Stimulated activated CD8-positive, alpha-beta memory T cell treated with anti-CD3 and anti-CD28 coated beads, Interleukin-7, amount 100 ng/mL, for 48 hours (primary cell): ENCODE measurements around the gene CDK18.
"Not testable (repeated sequence)": the region's sequence is repeated elsewhere in the genome, so short reads cannot be mapped to it uniquely, and the experiment has no call there.

ENCODE experiments used
- DNase-seq, 2 donors: peaks; one replicate each; pipeline ENCODE4 v3.0.0-alpha.2; 2020; ENCODE audit warnings: low read depth in 1 of 2; ENCODE audit errors: extremely low read depth in 1 of 2

The CDK18 gene

GRCh38 chr1:205504311-205505075, at the start of gene CDK18:
TSS of gene CDK18 (plus strand) at chr1:205504669. CDS start at chr1:205523168, 18,499 bp downstream.
- DNase-seq, result no peak

GRCh38 chr1:205454903-205455335, 49.5 kb upstream of the CDK18 start:
- DNase-seq, result no peak

GRCh38 chr1:205455581-205456382, 48.7 kb upstream of the CDK18 start, which contains the start of gene BLACAT1:
TSS of gene BLACAT1 (minus strand) at chr1:205456045.
- DNase-seq, result no peak

GRCh38 chr1:205456383-205456867, 48.0 kb upstream of the CDK18 start:
- DNase-seq, result no peak

GRCh38 chr1:205456868-205457745, 47.4 kb upstream of the CDK18 start:
- no peak for DNase-seq

GRCh38 chr1:205458777-205459566, 45.5 kb upstream of the CDK18 start:
- DNase-seq, result no peak

GRCh38 chr1:205465392-205465791, 39.1 kb upstream of the CDK18 start:
- no peak for DNase-seq

GRCh38 chr1:205466595-205467220, 37.8 kb upstream of the CDK18 start:
- no peak for DNase-seq

GRCh38 chr1:205470131-205470530, 34.3 kb upstream of the CDK18 start:
- DNase-seq, result no peak

- DNase-seq, result no peak
These were observed 31.6 kb upstream of the CDK18 start for GRCh38 chr1:205472737-205473441.

GRCh38 chr1:205473475-205473874, 31.0 kb upstream of the CDK18 start:
- no peak for DNase-seq

- DNase-seq, result no peak
These were observed 30.5 kb upstream of the CDK18 start for GRCh38 chr1:205473966-205474365.

- no peak for DNase-seq
These were observed 29.9 kb upstream of the CDK18 start for GRCh38 chr1:205474571-205474970.

- no peak for DNase-seq
These were observed 28.6 kb upstream of the CDK18 start for GRCh38 chr1:205475855-205476254.

- DNase-seq, result no peak
These were observed 27.8 kb upstream of the CDK18 start for GRCh38 chr1:205476648-205477047.

GRCh38 chr1:205477121-205477758, 27.2 kb upstream of the CDK18 start:
- no peak for DNase-seq

GRCh38 chr1:205477759-205478247, 26.7 kb upstream of the CDK18 start:
- no peak for DNase-seq

GRCh38 chr1:205478985-205479384, 25.5 kb upstream of the CDK18 start:
- DNase-seq, result not testable (repeated sequence)
